GM19238 (cell line): ENCODE results near the gene SMC4.
"Not testable (repeated sequence)": the region's sequence is repeated elsewhere in the genome, so short reads cannot be mapped to it uniquely, and the experiment has no call there.

ENCODE experiments used
- DNase-seq: peaks from one replicate; pipeline ENCODE4 v3.0.0; 2011; ENCODE audit warnings: low spot score; ENCODE audit not compliant: insufficient read length

SMC4 gene

DNA sequence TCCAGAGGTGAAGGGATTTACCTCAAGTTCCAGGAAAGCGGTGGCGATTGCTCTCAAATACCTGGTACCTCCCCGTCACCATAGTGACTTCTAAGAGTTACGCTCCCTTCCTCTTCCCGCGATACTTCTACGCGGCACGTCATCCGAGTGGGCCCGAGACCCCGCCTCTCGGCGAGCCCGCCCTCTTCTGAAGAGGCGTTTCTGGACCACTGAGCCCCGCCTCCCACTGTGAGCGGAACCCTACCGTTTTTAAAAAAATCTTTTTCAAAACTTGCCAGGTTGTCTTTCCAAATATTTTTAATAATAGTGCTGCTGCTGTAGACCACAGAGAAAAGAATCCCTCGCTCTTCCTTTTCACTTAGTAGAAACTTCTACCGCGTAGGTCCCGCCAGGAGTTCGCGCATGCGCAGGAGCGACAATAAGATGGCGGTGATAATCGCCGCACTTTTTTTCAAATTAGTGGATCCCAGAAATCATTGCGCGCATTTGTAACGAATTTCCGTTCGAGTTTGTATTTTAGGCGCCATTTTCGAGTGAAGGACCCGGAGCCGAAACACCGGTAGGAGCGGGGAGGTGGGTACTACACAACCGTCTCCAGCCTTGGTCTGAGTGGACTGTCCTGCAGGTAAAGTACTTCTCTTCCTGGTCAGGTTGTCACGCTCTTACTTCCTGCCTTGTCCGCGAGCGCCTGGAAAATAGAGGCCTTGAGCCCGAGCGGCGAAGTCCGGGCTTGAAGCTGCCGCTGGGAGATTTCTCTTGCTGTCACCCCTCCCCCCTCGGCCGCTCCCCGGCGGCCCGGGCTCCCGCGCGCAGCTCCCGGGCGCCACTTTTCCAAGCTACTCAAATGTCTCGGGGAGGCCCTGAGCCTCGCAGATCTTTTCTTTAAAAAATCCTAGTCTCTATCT is at the start of gene SMC4, which contains the start of gene IFT80:
TSS of gene SMC4 (plus strand) at position 526 of the 905 bp plus-strand sequence. CDS start 1,177 bp downstream, outside the sequence.
TSS of gene IFT80 (minus strand) at position 101 of the 905 bp plus-strand sequence. CDS start 14,625 bp downstream, outside the sequence.
- DNase-seq = peak; percentile 75

DNA sequence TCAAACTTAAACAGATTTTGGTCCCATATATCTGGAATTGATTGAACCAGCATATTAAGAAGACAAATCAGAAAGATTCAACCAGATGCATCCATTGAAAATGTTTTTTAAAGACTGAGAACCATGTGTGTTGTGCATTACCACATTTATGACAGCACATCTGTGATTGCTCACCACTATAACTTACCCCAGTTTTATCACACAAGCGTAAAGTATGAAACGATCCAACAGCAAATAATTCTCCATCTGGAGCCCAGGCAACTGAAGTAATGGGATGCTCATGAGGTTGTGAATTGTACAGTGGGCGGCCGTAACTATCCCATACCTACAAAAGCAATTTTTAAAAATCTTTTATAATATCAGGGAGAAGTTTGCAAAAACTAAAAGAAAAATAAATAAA is 43.6 kb upstream of the SMC4 start:
- DNase-seq = no peak

DNA sequence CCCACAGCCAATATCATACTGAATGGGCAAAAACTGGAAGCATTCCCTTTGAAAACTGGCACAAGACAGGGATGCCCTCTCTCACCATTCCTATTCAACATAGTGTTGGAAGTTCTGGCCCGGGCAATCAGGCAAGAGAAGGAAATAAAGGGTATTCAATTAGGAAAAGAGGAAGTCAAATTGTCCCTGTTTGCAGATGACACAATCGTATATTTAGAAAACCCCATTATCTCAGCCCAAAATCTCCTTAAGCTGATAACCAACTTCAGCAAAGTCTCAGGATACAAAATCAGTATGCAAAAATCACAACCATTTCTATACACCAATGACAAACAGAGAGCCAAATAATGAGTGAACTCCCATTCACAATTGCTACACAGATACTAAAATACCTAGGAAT is 36.6 kb upstream of the SMC4 start:
- DNase-seq = not testable (repeated sequence)

DNA sequence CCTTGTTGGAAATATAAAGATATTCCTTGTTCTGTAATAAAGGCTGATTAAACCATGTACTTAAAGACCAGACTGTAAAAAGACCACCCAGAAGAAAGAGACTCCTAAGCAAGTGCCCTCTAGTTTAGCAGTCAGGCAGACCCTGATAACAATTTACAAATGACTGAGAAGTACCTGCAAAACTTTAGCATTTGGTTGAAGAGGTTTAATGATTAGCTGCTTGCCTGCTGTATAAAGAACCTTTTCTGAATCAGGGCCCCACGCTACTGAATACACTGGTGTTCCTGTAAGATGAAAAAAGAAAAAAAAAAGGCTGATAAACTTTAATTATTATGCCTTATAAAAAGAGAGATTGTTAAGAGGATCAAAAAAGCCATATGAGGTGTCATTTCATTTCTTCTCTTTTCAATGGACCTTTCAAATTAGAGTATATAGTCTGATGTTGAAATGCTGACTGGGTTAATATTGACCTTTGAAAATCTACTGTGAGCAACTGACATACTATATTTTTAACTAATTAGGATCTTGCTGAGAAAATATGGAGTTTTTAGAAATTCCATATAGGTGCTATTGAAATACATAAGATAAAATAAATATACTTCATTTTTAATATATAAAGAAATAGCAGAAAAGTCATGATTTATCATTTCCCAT is 33.5 kb upstream of the SMC4 start:
- no peak for DNase-seq

DNA sequence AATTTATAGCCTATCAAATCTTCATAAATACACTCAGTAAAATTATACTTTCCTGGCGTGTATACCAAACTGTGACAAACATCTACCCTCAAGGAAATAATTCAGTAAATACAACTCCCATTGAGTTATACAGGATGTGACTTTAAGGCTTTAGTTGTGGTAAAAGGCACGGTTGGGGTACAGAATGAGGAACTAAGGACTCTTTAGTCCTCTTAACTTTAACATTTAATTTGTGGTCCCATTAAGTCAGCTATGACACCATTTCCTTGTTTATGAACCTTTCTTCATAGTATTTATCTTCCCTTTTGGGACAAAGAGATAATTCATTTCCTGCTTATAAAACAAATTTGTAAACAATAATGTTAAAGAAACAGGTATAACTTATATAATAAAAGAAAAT is 30.6 kb upstream of the SMC4 start:
- DNase-seq = no peak

DNA sequence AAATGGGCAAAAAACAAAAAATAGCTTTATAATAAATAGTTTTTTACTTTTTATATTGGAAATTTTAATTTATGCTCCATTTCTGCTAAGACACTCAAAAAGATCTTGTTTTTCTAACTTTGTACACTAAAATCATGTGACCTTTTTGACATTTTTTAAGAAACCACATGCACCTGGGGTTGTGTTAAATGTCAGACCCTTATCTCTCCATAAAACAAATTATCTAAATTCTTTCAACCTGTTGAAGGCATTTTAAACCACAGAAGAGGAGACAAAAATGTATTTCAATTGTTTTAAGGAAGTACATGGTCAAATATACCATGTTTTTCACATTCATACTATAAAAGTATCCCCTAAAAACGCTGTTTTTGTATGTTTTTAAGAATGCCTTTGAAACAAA is 29.7 kb upstream of the SMC4 start:
- no peak for DNase-seq

DNA sequence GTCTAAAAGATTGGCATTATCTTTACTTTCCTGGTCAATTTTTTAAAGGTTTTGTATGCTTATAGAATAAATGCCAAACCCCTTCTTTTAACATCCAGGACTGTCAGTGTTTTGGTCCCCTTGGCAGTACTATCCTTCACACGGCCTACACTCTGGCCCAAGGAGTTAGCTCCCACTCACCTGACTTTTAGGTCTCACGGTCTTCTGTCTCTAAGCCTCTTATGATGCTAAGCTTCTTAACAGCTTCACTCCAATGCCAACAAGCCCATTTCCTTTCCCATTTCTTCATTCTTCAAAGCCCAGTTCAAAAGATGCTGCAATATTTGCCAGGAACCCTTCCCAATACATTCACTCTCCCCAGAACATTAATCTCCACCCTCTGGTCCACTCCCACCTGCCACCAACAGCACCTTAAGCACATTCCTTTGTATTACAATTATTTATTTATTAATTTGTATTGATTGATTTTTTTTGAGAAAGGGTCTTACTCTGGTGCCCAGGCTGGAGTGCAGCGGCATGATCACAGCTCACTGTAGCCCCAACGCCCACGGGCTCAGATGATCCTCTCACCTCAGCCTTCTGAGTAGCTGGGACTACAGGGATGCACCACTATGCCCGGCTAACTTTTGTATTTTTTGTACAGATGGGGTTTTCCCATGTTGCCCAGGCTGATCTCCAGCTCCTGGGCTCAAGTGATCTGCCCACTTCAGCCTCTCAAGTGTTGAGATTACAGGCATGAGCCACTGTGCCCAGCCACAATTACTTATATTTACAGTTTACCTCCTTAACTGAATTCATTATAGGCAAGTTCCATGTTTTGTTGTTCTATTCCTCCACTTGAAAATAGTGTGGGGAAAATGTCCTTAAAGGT is 28.2 kb upstream of the SMC4 start:
- DNase-seq = no peak

DNA sequence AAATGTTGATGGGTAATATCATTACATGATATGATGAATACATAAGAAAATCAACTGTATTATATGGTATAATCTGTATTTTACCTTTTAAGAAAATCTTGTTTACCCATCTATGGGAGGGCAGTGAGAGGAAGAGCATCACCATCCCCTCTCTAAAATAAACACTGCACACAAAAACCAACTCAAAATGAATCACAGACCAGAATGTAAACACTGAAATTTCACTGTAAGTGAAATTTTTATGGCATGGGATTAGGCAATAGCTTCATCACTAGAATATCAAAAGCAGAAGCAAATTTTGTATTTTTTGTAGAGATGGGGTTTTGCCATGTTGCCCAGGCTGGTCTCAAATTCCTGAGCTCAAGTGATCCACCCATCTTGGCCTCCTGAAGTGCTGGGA is 26.7 kb upstream of the SMC4 start:
- DNase-seq = no peak

DNA sequence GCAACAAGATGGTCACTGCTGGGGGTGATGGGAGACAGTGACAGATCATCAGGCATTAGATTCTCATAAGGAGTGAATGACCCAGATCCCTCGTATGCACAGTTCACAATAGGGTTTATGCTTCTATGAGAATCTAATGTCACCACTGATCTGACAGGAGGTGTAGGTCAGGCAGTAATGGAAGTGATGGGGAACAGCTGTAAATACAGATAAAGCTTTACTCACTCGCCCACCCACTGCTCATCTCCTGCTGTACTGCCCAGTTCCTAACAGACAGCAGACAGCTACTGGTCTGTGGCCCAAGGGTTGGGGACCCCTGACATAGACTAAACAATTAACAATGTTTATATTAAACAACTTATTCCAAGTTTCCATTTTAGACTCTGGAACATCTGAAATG is 25.8 kb upstream of the SMC4 start:
- no peak for DNase-seq

DNA sequence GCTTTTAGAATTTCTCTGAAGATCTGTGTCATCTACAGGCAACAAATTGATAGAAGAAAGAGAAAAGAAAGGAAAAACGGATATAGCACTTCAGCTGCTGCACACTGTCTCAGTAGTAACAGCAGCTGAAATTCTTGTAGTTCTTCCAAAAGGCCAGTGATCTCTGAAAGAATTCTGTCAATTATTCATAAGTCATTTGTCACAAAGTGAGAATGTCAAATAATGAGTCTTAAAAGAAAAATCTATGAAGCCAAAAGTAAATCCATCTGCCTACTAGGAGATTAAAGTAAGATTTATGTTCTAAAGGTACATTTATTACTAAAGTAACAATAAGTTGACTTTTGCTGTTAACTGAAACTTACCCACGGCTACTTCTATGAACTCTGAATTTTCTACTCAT is 25.0 kb upstream of the SMC4 start:
- no peak for DNase-seq

DNA sequence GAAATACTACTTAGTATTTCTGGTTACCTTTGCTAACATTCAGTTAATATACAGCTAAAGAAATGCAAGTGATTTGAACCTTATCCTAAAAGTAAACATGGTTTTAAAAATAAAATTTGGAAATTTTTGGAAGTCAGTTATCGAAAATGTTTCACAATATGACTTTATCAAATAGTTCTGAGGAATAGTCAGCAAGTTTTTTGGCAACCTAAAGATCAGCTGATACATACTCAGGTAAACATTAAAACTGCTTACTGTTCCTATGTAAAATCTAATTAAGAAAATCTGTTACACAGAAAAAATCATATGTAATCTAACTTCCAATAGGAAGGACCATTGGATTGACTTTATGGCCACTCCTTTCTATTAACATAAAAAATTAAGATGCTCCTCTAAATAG is 24.5 kb upstream of the SMC4 start:
- DNase-seq = no peak

DNA sequence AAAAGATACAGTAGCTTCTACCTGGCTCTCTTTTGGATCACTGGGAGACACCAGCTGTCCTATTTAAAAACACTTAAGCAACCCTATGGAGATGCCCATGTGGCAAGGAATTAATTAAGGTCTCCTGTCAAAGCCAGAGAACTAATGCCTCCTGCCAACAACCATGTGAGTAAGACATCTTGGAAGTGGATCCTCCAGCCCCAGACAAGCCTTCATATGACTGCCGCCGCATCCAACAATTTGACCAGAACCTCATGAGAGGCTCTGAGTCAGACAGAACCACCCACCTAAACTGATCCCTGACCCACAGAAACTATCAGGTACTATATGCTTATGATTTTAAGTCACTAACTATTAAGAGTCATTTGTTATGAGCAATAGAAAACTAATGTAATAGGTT is 22.8 kb upstream of the SMC4 start:
- DNase-seq = no peak

DNA sequence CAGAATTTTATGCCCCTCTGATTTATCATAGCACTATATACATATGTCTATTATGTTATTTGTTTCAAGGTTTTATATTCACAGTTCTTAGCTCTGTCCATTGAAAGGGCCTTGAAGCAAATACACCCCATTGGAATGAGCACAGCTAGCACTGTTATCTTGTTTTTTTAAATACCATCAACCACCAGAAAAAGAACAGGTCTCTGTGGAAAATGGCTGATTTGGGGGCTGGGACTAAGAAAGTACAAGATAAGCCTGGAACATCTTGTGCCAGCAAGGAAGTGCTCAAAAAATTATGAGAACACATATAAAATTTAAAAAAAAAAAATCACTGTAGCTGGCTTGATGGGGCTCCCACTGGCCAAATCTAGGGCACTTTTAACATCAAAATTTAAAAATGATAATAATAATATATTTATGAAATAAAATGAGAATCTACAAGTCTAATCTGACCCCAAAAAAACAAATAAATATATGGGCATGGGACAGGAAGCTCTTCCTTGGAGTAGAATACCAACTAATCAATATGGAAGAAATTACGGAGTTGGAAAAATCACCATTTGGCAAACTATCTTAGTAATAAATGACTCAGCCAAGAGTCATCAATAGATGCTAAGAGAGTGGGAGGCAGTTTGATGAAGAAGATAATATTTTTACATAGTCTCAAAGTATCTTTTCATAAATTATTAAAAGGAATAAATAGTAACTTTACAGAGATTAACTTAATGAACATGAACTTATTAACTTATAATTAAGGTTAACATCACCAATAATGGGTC is 20.9 kb upstream of the SMC4 start:
- DNase-seq = no peak

DNA sequence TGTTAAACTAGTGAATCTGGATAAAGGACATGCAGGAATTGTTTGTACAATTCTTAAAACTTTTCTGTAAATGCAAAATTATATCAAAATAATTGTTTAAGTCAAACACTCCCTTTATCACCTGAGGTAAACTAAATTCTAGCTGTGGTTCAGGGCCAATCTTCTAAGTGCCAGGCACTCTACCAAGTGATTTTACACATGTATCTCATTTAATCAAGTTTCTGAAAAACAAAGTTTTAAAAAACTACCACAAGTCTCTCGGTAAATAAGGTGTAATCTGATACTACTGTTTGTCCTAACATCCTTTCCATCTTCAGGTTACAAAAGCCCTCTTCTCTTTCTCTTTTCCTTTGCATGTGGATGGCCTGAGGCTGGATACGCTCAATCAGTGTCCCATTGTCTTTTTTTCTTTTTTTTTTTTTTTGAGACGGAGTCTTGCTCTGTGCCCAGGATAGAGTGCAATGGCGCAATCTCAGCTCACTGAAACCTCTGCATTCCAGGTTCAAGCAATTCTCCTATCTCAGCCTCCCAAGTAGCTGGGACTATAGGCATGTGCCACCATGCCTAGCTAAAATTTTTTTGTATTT is 19.7 kb upstream of the SMC4 start:
- no peak for DNase-seq

DNA sequence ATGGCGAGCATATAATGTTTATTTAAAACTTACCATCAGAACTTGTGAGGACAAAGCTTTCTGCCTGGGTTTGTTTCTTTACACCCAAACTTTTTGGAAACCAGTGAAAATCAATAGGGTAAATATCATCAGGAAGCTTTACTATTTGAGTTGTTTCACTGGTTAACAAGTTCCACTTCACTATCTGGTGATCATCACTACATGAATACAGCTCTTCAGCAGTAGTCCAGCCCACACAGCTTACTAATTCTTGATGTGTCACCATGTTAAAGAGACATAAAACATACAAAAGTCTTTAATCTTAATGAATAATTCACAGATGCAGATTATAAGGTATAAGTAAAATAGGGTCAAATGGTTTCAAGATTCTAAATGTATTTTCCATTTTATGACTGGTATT is 18.0 kb upstream of the SMC4 start:
- DNase-seq = no peak

DNA sequence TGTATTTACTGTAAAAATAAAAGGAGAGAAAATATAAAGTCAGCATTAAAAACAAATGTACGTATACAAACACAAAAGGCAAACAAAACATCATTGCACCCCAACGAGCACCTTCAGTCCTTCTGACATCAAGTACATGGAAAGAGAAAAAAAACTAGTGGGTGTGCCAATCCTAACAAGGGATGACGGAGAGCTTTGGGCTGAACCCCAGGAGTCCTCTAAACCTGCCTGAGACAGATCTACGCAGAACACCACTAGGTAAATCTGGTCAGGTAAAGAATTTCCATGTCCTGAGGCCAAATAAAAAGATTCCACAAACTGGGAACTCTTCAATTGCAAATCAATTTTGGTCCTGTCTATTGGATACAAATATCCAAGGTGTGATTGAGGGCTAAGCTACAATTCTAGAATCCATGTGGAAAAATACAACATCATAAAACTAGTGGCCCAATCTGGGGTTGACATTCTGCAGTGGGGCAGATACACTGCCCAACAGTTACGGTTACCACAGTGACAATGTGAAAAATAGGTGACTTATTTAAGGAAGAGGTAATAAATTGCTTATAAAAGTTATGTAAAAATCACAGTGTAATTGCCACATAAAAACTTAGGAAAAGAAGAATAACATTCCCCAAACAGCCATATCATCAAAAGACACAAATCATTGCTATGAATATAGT is 14.7 kb upstream of the SMC4 start:
- DNase-seq = no peak

DNA sequence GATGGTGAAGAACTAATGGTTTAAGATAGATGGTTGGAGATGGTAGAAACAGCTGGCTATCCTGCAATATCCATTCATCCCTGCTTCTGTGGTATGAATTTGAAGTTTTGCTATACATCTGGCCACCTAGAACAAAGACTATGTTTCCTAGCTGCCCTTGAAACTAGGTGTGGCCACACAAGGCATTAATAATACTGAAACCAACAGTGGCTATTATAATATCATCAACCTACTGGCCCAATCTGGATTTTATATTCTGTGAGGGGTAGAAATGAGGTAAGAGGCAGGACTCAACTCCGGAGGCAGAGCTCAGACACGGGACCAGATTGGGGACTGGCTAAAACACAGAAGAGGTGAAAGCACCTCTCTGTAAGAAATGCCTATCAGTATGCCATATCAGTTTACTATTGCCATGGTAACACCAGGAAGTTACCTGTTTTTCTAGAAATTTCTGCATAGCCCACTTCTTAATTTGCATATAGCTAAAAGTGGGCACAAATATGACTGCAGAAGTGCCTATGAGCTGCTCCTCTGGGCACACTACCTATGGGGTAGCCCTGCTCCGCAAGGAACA is 8.8 kb upstream of the SMC4 start:
- no peak for DNase-seq

DNA sequence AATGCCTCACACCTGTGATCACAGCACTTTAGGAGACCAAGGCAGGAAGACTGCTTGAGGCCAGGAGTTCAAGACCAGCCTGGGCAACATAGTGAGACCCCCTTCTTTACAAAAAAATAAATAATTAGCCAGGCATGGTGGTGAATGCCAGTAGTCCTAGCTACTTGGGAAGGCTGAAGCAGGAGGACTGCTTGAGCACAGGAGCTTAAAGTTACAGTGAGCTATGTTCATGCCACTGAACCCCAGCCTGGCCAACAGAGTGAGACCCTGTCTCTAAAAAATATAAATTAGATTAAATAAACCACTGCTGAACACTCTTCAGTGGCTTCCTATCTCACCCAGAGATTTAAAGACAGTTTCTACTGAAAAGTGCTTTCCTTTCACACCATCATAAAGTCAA is 6.7 kb upstream of the SMC4 start:
- no peak for DNase-seq

DNA sequence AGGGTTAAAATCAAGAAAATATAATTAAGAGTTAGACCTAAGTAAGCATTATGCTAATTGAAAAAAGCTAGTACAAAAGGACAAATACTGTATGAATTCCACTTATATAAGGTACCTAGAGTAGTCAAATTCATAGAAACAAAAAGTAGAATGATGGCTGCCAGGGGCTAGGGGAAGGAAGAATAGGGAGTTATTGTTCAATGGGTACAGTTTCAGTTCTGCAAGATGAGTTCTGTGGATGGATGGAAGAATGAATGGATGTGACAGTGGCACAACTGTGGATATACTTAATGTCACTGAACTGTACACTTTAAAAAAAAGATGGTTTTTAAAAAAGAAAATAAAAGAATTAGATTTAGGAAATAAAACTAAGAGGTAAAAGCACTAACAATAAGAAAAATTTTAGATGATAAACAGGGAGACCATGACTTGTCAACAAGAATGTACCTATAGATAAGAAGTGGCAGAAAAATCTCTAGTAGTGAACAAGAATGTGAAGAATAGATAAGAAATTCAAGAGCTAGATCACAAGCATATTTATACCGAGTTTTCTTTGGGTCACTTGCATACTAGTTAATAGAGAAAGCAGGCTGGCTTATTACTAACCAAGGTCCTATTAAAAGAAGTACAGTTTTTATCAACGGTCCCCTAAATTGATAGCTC is 6.0 kb upstream of the SMC4 start:
- no peak for DNase-seq
